ENCODE data around the gene ARHGEF26. TPM values are rescaled to one million over a fixed set of nuclear protein-coding genes. Genes with fewer than 3 reads are reported as not detected.

The ARHGEF26 gene
- total RNA-seq, 1 experiment from 2014 or later = 20.8 TPM

DNA sequence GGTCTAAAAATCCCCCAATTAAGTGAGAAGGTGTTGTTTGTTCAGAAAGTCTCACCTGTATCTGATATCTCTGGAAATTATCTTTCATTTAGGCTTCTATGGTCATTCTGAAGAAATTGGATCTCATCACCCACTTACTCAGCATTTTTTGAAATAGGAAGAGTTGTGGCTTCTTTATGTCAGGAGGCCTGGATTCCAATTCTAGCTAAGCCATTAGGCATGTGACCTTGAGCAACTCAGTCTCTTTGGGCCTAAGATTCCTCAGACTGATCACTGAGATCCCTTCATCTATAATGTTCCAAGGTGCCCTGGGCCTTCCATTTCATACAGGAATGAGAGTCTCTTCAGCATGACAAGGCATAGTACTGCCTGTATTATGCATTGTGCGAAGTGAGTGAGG lies 70.3 kb downstream of the ARHGEF26 start:
- Histone ChIP-seq H3K27me3 (replicated peaks; ENCODE audit: control insufficient read depth, insufficient read depth, low read length) (no peaks in the 10 kb centered on the region), H3K4me3 (ENCODE audit: low read depth, low read length) (no peak overlapping the region), H3K36me3 (ENCODE audit: control insufficient read depth, insufficient read depth, low read length) (no peaks in the 10 kb centered on the region; the same call in 1 of the 2 replicates), H3K9me3 (no peaks in the 10 kb centered on the region), H3K4me1 (no peaks in the 10 kb centered on the region)
- Mint-ChIP-seq H3K36me3 (ENCODE audit: insufficient read depth, unreplicated experiment) (peaks cover 23% of the 10 kb centered on the region), H3K9me3 (ENCODE audit: unreplicated experiment) (no peaks in the 10 kb centered on the region), H3K27me3 (ENCODE audit: insufficient read depth, unreplicated experiment) (no peaks in the 10 kb centered on the region), H3K4me1 (ENCODE audit: low read depth, unreplicated experiment) (no peaks in the 10 kb centered on the region), H3K4me3 (ENCODE audit: unreplicated experiment) (no peak overlapping the region), H3K27ac (ENCODE audit: unreplicated experiment) (no peak overlapping the region)
- ChIA-PET POLR2A (no interaction called here), CTCF (no interaction called here)
- no peak for DNase-seq
- TF ChIP-seq, protein P1, sequence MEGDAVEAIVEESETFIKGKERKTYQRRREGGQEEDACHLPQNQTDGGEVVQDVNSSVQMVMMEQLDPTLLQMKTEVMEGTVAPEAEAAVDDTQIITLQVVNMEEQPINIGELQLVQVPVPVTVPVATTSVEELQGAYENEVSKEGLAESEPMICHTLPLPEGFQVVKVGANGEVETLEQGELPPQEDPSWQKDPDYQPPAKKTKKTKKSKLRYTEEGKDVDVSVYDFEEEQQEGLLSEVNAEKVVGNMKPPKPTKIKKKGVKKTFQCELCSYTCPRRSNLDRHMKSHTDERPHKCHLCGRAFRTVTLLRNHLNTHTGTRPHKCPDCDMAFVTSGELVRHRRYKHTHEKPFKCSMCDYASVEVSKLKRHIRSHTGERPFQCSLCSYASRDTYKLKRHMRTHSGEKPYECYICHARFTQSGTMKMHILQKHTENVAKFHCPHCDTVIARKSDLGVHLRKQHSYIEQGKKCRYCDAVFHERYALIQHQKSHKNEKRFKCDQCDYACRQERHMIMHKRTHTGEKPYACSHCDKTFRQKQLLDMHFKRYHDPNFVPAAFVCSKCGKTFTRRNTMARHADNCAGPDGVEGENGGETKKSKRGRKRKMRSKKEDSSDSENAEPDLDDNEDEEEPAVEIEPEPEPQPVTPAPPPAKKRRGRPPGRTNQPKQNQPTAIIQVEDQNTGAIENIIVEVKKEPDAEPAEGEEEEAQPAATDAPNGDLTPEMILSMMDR (IDR thresholded peaks at IDR 0.05; ENCODE audit: insufficient read depth in 1 of 2, low read depth in 1 of 2, low read length in 1 of 2, severe bottlenecking in 1 of 2, unreplicated experiment in 1 of 2) = no peak
- BruUV-seq (replicated peaks) = no TSS peak
- intact Hi-C loops (cut with micrococcal nuclease; ENCODE audit: unreplicated experiment) = no loop called here

DNA sequence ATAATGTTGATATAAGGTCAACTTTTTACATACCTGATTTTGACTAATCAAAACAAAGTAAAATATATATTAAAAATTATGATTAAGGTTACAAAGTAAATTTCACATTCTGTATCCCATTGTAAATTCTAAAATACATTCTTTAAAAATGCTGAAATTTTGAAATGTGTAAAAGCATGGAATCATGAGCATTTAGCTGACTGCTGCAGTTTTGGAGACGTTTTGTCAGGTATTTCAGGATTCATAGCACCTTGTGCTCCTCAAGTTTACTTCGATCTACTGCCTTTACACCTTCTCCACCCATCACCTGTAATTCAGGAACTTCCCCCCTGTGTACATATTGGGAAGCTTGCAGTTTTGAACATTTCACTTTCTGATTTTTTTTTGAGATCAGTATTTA lies 71.0 kb downstream of the ARHGEF26 start:
- BruUV-seq (replicated peaks) = no TSS peak
- no peak for DNase-seq
- Mint-ChIP-seq H3K27ac (ENCODE audit: unreplicated experiment) (no peak overlapping the region), H3K9me3 (ENCODE audit: unreplicated experiment) (no peaks in the 10 kb centered on the region), H3K27me3 (ENCODE audit: insufficient read depth, unreplicated experiment) (no peaks in the 10 kb centered on the region), H3K4me3 (ENCODE audit: unreplicated experiment) (no peak overlapping the region), H3K36me3 (ENCODE audit: insufficient read depth, unreplicated experiment) (peaks cover 23% of the 10 kb centered on the region), H3K4me1 (ENCODE audit: low read depth, unreplicated experiment) (no peaks in the 10 kb centered on the region)
- Histone ChIP-seq H3K36me3 (ENCODE audit: control insufficient read depth, insufficient read depth, low read length) (no peaks in the 10 kb centered on the region; the same call in 1 of the 2 replicates), H3K9me3 (no peaks in the 10 kb centered on the region), H3K4me1 (no peaks in the 10 kb centered on the region), H3K27me3 (replicated peaks; ENCODE audit: control insufficient read depth, insufficient read depth, low read length) (no peaks in the 10 kb centered on the region), H3K4me3 (ENCODE audit: low read depth, low read length) (no peak overlapping the region)
- intact Hi-C loops (cut with micrococcal nuclease; ENCODE audit: unreplicated experiment) = no loop called here
- CTCF ChIA-PET = no interaction called here
- TF ChIP-seq, protein P1 (IDR thresholded peaks at IDR 0.05; ENCODE audit: insufficient read depth in 1 of 2, low read depth in 1 of 2, low read length in 1 of 2, severe bottlenecking in 1 of 2, unreplicated experiment in 1 of 2) = no peak
- POLR2A ChIA-PET = no interaction called here

DNA sequence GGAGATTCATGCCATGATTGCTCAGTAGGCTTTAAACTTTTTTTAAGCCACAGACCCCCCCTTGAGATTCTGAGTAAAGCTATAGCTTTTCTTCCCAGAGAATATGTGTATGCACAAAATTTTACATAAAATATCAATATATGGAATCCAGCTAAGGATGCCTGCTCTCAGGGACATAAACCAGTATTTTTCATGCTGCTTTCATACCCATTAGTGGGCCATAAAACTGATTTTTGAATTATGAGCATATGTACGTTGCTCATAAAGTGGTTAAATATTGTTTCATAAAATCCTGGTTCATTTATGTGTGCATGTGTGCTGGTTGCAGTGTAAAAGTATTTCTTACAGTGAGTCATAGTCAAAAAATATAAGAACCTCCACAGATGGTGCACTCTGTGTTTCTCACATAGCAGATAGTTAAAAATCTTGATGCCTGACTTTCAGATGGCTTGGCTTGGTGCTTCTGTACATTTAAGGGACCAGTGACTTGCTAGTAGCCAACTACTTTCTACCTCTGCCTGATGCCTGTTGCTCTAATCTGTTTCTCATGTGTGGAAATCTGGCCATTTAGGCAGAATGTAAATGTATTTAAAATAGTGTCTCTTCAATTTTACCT lies 71.9 kb downstream of the ARHGEF26 start:
- no TSS peak for BruUV-seq (replicated peaks)
- Mint-ChIP-seq H3K27me3 (ENCODE audit: insufficient read depth, unreplicated experiment) (no peaks in the 10 kb centered on the region), H3K27ac (ENCODE audit: unreplicated experiment) (no peak overlapping the region), H3K36me3 (ENCODE audit: insufficient read depth, unreplicated experiment) (peaks cover 23% of the 10 kb centered on the region), H3K4me3 (ENCODE audit: unreplicated experiment) (no peak overlapping the region), H3K9me3 (ENCODE audit: unreplicated experiment) (no peaks in the 10 kb centered on the region), H3K4me1 (ENCODE audit: low read depth, unreplicated experiment) (no peaks in the 10 kb centered on the region)
- Histone ChIP-seq H3K27me3 (replicated peaks; ENCODE audit: control insufficient read depth, insufficient read depth, low read length) (no peaks in the 10 kb centered on the region), H3K36me3 (ENCODE audit: control insufficient read depth, insufficient read depth, low read length) (no peaks in the 10 kb centered on the region; the same call in 1 of the 2 replicates), H3K9me3 (no peaks in the 10 kb centered on the region), H3K4me1 (no peaks in the 10 kb centered on the region), H3K4me3 (ENCODE audit: low read depth, low read length) (no peak overlapping the region)
- DNase-seq = no peak
- TF ChIP-seq, protein P1 (IDR thresholded peaks at IDR 0.05; ENCODE audit: insufficient read depth in 1 of 2, low read depth in 1 of 2, low read length in 1 of 2, severe bottlenecking in 1 of 2, unreplicated experiment in 1 of 2) = no peak
- ChIA-PET CTCF (no interaction called here), POLR2A (no interaction called here)
- intact Hi-C loops (cut with micrococcal nuclease; ENCODE audit: unreplicated experiment) = no loop called here
